Activated naive CD8-positive, alpha-beta T cell treated with anti-CD3 and anti-CD28 coated beads, Interleukin-2, amount 10 ng/mL, durations not matched to agents 7 days and 5 days (primary cell): Measurements from ENCODE around the gene RHBDF2. TPM values are rescaled to one million over a fixed set of nuclear protein-coding genes. Genes with fewer than 3 reads are reported as not detected.
A peak's percentile ranks its signal among the peaks of the same experiment; 100 is the strongest.

ENCODE experiments used
- ATAC-seq: fragments of 150-1000 bp; cut with Tn5 transposase; one replicate; pipeline ENCODE4 v1.10.0; 2021; ENCODE audit warnings: low read depth, moderate library complexity
- POLR2A ChIA-PET: fragments of 350-600 bp; sonication (Branson Sonifier 250); formaldehyde crosslinking; loops from one replicate; lab custom pipeline; 2021; ENCODE audit warnings: antibody characterized with exemption; lab: Charles Lee
- DNase-seq: peaks from one replicate; pipeline ENCODE4 v3.0.0; 2021
- H3K27ac Mint-ChIP-seq: one replicate; pipeline ENCODE4 v1.8.0; 2022; ENCODE audit warnings: mild to moderate bottlenecking, mixed read lengths
- H3K27me3 Mint-ChIP-seq: one replicate; pipeline ENCODE4 v1.8.0; 2022; ENCODE audit warnings: mild to moderate bottlenecking, moderate library complexity, mixed read lengths
- H3K36me3 Mint-ChIP-seq: one replicate; pipeline ENCODE4 v1.8.0; 2021; ENCODE audit warnings: mild to moderate bottlenecking, mixed read lengths
- H3K4me1 Mint-ChIP-seq: one replicate; pipeline ENCODE4 v1.8.0; 2021; ENCODE audit warnings: mixed read lengths
- H3K4me3 Mint-ChIP-seq: one replicate; pipeline ENCODE4 v1.8.0; 2022; ENCODE audit warnings: mild to moderate bottlenecking, moderate library complexity, mixed read lengths
- H3K9me3 Mint-ChIP-seq: one replicate; pipeline ENCODE4 v1.8.0; 2021; ENCODE audit warnings: mixed read lengths
- total RNA-seq, 2 experiments: library from RNA; stranded (reverse); gene quantifications; one replicate each; pipeline ENCODE4 v1.2.3, GENCODE V29; 2021

RHBDF2 gene
- total RNA-seq, 2 experiments from 2014 or later: 65.1 to 67.2 TPM

DNA sequence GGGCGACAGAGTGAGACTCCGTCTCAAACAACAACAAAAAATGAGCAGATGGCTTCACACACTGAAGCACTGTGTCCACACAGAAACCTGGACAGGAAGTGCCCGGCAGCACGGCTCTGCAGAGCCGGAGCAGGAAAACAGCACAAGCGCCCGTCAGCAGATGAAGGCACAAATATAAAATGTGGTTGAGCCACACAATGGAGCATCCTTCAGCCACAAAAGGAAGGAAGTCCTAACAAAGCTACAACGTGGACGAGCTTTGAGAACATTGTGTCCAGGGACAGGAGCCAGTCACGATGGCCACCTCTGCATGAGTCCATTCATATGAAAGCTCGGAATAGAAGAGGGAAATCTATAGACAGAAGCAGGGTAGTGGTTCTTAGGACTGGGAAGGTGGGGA, 15.7 kb downstream of the RHBDF2 start:
- H3K4me1 Mint-ChIP-seq: peaks cover 22% of the 10 kb centered on the region
- no peaks in the 10 kb centered on the region for H3K27me3 Mint-ChIP-seq
- ATAC-seq (no peak), DNase-seq (no peak)
- POLR2A ChIA-PET: interaction anchor here (0.6 kb wide), 1 partner anchor 19 kb away, joined by 3 read pairs; no protein-coding TSS in a partner anchor
- no peak overlapping the region for H3K4me3 Mint-ChIP-seq
- no peak overlapping the region for H3K27ac Mint-ChIP-seq
- peaks cover 23% of the 10 kb centered on the region for H3K36me3 Mint-ChIP-seq
- no peaks in the 10 kb centered on the region for H3K9me3 Mint-ChIP-seq

DNA sequence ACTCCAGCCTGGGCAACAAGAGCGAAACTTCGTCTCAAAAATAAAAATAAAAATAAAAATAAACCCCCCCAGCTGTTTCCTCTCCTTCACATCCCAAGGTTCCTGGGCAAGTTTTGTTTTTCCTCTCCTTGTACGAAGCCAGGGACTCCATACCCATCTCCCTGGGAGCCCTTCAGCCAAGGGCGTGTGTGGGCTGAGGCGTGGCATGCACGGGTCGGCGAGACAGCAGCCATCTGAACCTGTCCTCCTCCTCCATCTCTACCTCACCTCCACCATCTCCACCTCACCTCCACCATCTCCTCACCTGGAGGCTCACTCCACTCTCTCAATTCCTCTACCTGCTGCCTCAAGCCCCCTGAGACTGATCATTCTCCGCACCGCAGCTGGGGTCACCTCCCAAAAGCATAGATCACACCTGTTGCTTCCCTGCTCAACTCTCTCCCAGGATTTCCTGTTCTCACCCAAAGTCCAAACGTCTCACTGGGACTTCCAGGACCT, 16.9 kb downstream of the RHBDF2 start:
- Mint-ChIP-seq H3K36me3 (peaks cover 24% of the 10 kb centered on the region), H3K4me1 (peaks cover 24% of the 10 kb centered on the region), H3K27ac (peak overlapping the region; percentile 4), H3K4me3 (no peak overlapping the region), H3K27me3 (no peaks in the 10 kb centered on the region), H3K9me3 (no peaks in the 10 kb centered on the region)
- POLR2A ChIA-PET: no interaction called here
- DNase-seq (no peak), ATAC-seq (no peak)

DNA sequence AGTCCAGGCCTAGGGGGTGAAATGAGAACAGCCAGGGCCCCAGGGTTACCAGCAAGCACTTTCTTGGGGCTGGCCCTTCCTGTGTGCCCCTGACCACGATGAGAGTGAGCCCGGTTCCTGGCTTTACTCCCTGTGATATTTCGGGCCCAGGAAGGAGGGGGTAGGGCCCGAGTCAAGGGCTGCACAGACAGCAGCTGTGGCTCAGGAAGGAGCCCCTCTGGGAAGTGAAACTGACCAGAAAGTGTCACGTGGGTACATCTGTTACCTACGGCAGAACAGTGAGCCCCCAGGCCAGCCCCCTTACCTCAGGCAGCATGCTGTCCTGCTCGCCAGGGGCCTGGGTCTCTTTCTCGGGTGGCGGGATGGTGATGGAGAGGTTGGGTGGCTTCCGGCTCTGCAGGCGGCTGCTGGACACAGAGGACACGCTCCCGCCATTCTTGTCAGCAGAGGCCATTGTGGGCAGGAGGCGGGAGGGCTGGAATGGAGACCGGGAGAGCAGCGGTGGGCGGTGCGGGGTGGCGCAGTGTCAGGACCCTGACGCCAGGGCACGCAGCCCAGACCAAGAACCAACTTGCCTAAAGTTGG, 20.1 kb downstream of the RHBDF2 start:
- Mint-ChIP-seq H3K27me3 (no peaks in the 10 kb centered on the region), H3K36me3 (peaks cover 18% of the 10 kb centered on the region), H3K4me3 (peak overlapping the region; percentile 37), H3K4me1 (peaks cover 19% of the 10 kb centered on the region), H3K27ac (peak overlapping the region; percentile 82), H3K9me3 (no peaks in the 10 kb centered on the region)
- ATAC-seq (peak; percentile 69), DNase-seq (peak; percentile 47)
- POLR2A ChIA-PET: interaction anchor here (0.5 to 2.4 kb wide), 8 partner anchors 9 to 428 kb away, joined by 3 to 22 read pairs (median 4); partner anchors contain the start of gene RHBDF2

DNA sequence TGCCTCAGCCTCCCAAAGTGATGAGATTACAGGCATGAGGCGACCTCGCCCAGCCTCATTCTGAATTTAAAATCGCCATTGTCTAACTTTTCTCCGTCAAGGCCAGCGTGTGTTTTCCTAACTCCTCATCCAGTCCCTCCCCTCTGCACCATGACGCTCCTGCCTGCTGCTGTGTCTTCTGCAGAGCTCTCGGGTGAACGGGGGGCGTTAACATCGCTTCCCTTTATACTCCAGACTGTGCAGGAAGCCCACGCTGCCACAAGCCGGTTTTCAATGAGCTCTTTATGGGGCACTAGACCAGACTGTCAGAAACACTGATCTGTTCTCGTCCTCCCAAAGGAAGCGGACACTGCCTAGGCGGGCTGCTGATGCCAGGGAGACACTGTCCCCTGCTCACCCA, 20.6 kb downstream of the RHBDF2 start:
- POLR2A ChIA-PET: interaction anchor here (1.0 to 2.4 kb wide), 7 partner anchors 10 to 231 kb away, joined by 3 to 22 read pairs (median 3); partner anchors contain the start of gene RHBDF2
- Mint-ChIP-seq H3K36me3 (peaks cover 16% of the 10 kb centered on the region), H3K9me3 (no peaks in the 10 kb centered on the region), H3K4me1 (peaks cover 16% of the 10 kb centered on the region), H3K27ac (peak overlapping the region; percentile 82), H3K4me3 (peak overlapping the region; percentile 37), H3K27me3 (no peaks in the 10 kb centered on the region)
- DNase-seq (no peak), ATAC-seq (peak; percentile 83)

DNA sequence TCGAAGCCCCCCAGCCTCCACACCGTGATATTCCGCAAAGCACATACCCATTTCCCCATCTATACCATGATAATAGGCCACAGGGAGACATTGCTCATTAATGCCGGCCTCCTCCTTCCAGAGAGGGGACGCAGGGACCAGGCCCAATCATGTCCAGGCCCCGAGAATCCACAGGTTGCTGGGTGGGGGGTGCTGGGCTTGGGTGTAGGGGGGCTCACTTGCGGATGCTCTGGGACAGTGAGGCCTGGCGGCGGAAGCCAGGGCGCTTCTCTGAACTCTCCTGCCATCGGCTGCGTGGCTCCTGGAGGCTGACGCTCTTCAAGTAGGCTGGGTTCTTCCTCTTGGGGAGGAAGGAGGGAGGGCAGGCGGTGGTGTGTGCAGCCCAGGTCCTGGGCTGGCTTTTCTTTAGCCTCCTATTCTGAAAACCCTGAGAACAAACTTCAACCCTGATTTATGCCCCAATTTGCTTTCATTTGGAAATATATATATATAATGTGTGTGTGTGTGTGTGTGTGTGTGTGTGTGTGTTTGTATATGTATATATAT, 21.6 kb downstream of the RHBDF2 start:
- no peak for ATAC-seq
- POLR2A ChIA-PET: interaction anchor here (1.0 to 2.4 kb wide), 5 partner anchors 11 to 232 kb away, joined by 3 to 22 read pairs (median 6); partner anchors contain the start of gene RHBDF2
- no peak for DNase-seq
- peaks cover 15% of the 10 kb centered on the region for H3K4me1 Mint-ChIP-seq
- peaks cover 13% of the 10 kb centered on the region for H3K36me3 Mint-ChIP-seq
- H3K4me3 Mint-ChIP-seq: no peak overlapping the region
- no peak overlapping the region for H3K27ac Mint-ChIP-seq
- H3K27me3 Mint-ChIP-seq: no peaks in the 10 kb centered on the region
- no peaks in the 10 kb centered on the region for H3K9me3 Mint-ChIP-seq

DNA sequence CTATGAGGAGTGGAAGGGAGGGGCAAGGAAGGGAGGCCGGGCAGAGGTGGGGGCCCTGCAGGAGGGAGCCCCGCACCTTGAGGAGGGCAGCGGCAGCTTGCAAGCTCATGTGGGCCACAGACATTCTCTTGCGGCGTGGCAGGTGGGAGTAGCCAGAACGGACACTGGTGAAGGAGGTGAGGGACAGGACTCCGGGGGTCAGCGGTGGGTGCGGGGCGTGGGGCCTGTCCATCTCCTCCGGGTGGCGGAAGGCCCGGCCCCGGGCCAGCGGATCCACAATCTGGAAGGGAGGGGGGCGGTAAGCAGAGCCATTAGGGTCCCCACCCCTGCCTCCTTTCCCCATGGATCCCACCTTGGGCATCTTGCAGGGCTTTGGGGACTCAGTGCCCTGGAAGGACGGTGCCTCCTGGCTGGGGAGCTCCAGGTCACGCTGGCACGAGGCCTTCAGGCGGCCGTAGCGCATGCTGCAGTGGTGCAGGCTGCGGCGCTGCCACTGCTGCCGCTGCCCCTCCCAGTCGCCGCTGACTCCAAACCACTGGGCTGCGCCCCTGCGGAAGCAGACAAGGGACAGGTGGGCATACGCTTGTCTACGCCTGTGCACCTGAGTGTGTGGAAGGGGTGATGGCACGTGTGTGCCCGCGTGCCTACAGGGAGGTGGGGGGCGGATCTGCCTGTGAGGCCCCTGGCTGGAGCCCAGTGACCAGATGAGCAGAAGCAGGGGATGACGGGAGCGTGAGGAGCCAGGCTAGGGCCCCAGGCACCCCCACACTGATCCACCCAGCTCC, 22.3 kb downstream of the RHBDF2 start:
- no peak for ATAC-seq
- Mint-ChIP-seq H3K27ac (no peak overlapping the region), H3K9me3 (no peaks in the 10 kb centered on the region), H3K27me3 (no peaks in the 10 kb centered on the region), H3K4me3 (no peak overlapping the region), H3K4me1 (peaks cover 15% of the 10 kb centered on the region), H3K36me3 (peaks cover 9% of the 10 kb centered on the region)
- POLR2A ChIA-PET: no interaction called here
- no peak for DNase-seq

DNA sequence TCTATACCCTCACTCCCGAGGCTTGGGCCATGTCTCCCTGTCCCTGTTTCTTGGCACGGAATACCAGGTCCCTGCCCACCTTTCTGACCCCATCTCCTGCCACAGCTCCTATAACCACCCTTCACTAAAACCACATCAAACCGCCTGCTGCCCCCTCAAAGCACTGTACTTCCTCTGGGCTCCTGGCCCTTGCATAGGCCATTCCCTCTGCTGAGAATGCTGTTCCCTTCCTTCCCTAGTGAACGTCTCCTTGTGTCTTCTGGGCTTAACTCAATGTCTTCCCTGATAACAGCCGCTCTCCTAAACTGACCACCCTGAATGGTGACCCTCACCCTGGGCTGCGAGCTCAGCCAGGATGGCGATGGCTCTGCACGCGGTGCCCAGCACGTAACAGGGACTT, 23.1 kb downstream of the RHBDF2 start:
- peaks cover 15% of the 10 kb centered on the region for H3K4me1 Mint-ChIP-seq

DNA sequence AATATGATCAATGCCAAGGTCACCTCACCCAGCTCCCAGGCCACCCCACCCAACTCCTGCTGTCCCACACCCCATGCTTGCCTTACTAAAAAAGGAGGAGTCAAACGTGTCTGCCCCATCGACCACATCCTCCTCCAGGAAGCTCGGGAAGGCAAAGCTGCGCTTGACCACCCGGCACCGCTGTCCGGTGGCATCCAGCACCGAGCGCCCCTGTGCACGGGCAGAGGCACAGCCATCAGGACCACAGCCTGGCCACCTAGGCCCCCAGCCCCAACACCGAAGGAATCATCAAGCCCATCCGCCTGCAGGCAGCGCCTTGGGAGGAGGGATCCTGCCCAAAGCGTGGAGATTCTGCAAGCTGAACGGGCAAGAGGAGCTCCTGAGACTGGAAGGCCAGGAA, 23.6 kb downstream of the RHBDF2 start:
- peaks cover 11% of the 10 kb centered on the region for H3K36me3 Mint-ChIP-seq
- H3K4me3 Mint-ChIP-seq: no peak overlapping the region
- POLR2A ChIA-PET: interaction anchor here (1.0 kb wide), 1 partner anchor 15 kb away, joined by 4 read pairs; no protein-coding TSS in a partner anchor
- no peak overlapping the region for H3K27ac Mint-ChIP-seq
- ATAC-seq: no peak
- no peak for DNase-seq
- H3K4me1 Mint-ChIP-seq: peaks cover 14% of the 10 kb centered on the region
- H3K9me3 Mint-ChIP-seq: no peaks in the 10 kb centered on the region
- H3K27me3 Mint-ChIP-seq: no peaks in the 10 kb centered on the region

More for the DNA sequence above, 23.1 kb downstream of the RHBDF2 start:
- POLR2A ChIA-PET: interaction anchor here (1.0 kb wide), 1 partner anchor 15 kb away, joined by 4 read pairs; no protein-coding TSS in a partner anchor
- Mint-ChIP-seq H3K9me3 (no peaks in the 10 kb centered on the region), H3K4me3 (no peak overlapping the region), H3K36me3 (peaks cover 9% of the 10 kb centered on the region), H3K27me3 (no peaks in the 10 kb centered on the region), H3K27ac (no peak overlapping the region)
- no peak for DNase-seq
- no peak for ATAC-seq

DNA sequence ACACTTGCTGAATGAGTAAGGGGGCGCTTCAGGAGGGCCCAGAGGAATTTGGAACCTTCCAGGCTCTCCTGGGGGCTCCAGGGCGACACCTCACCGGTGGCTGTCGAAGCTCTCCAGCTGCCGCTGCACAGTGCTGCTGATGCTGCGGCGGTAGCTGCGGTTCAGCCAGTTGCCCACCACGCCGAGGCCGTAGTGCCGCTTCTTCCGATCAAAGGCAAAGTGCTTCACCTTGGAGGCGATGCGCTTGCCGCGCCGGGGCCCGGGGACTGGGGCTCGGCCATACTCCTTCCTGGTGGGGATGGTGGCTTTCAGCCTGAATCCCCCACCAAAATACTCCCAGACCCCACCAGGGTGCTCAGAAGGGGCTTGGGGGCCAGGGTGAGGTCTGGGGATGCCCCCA, 24.5 kb downstream of the RHBDF2 start:
- POLR2A ChIA-PET: interaction anchor here (1.5 kb wide), 1 partner anchor 14 kb away, joined by 6 read pairs; no protein-coding TSS in a partner anchor
- H3K27me3 Mint-ChIP-seq: no peaks in the 10 kb centered on the region
- ATAC-seq: no peak
- H3K27ac Mint-ChIP-seq: no peak overlapping the region
- H3K9me3 Mint-ChIP-seq: no peaks in the 10 kb centered on the region
- DNase-seq: no peak
- no peak overlapping the region for H3K4me3 Mint-ChIP-seq
- H3K4me1 Mint-ChIP-seq: peaks cover 9% of the 10 kb centered on the region
- peaks cover 8% of the 10 kb centered on the region for H3K36me3 Mint-ChIP-seq

DNA sequence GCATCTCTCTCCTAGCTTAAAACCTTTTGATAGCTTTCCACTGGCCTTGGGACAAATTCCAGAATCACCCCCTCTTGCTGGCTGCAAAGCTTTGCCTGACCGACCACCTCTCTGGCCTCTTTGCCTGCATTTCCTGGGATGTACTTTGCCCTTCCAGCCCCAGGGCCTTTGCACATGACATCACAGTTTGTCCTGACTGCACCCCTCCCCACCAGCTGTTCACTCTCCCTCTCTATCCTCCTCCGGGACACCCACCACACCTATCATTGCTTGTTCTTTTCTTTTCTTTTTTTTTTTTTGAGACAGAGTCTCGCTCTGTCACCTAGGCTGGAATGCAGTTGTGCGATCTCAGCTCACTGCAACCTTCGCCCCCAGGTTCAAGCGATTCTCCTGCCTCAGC, 25.9 kb downstream of the RHBDF2 start:
- H3K4me3 Mint-ChIP-seq: no peak overlapping the region
- no peak for DNase-seq
- no peaks in the 10 kb centered on the region for H3K27me3 Mint-ChIP-seq
- ATAC-seq: no peak
- H3K27ac Mint-ChIP-seq: no peak overlapping the region
- POLR2A ChIA-PET: interaction anchor here (0.9 to 1.3 kb wide), 4 partner anchors 13 to 40 kb away, joined by 3 to 4 read pairs (median 4); partner anchors contain the start of gene RHBDF2
- H3K36me3 Mint-ChIP-seq: peaks cover 10% of the 10 kb centered on the region
- no peaks in the 10 kb centered on the region for H3K4me1 Mint-ChIP-seq
- no peaks in the 10 kb centered on the region for H3K9me3 Mint-ChIP-seq

DNA sequence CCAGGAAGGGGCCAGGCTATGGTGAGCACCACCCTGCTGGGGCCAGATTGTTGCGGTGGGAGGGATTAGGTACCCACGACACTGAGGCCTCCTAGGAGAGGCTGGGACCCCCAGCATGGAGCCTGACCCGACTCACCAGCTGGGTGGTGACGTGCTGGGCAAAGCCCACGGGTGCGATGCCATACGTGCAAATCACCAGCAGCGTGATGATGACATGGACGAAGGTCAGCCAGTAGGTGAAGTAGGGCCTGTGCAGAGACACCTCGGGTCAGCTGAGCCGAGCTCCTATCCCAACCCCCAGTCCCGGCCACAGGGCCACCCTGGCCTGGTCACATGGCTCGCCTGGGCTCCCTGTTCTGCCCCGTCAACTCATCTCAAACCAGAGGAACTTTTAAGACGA, 26.3 kb downstream of the RHBDF2 start:
- POLR2A ChIA-PET: interaction anchor here (0.9 to 1.3 kb wide), 4 partner anchors 14 to 40 kb away, joined by 3 to 4 read pairs (median 4); partner anchors contain the start of gene RHBDF2
- peaks cover 10% of the 10 kb centered on the region for H3K36me3 Mint-ChIP-seq
- H3K4me3 Mint-ChIP-seq: no peak overlapping the region
- no peaks in the 10 kb centered on the region for H3K4me1 Mint-ChIP-seq
- H3K27ac Mint-ChIP-seq: no peak overlapping the region
- no peaks in the 10 kb centered on the region for H3K27me3 Mint-ChIP-seq
- ATAC-seq (no peak), DNase-seq (no peak)
- H3K9me3 Mint-ChIP-seq: no peaks in the 10 kb centered on the region

DNA sequence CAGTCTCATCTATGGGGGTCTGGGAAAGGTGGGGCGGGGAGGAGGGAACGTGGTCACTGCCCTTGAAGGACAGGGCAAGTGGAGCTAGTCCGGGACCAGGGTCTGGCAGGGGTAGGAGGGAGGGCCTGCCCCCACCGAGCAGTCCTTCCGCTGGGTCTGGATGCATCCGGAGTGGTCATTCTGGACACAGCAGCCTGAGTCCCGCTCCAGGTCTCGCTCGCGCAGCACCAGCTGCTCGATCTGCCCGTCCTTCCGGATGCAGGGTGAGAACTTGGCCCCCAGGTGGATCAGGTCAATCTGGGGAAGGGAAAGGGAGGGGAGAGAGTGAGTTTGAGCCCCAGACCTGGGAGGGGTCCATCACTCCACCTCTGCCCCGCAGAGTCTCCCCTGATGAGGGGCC, 27.0 kb downstream of the RHBDF2 start:
- no peaks in the 10 kb centered on the region for H3K27me3 Mint-ChIP-seq
- H3K36me3 Mint-ChIP-seq: peaks cover 10% of the 10 kb centered on the region
- no peak overlapping the region for H3K4me3 Mint-ChIP-seq
- H3K4me1 Mint-ChIP-seq: no peaks in the 10 kb centered on the region
- DNase-seq: no peak
- POLR2A ChIA-PET: no interaction called here
- ATAC-seq: no peak
- H3K27ac Mint-ChIP-seq: no peak overlapping the region
- no peaks in the 10 kb centered on the region for H3K9me3 Mint-ChIP-seq

DNA sequence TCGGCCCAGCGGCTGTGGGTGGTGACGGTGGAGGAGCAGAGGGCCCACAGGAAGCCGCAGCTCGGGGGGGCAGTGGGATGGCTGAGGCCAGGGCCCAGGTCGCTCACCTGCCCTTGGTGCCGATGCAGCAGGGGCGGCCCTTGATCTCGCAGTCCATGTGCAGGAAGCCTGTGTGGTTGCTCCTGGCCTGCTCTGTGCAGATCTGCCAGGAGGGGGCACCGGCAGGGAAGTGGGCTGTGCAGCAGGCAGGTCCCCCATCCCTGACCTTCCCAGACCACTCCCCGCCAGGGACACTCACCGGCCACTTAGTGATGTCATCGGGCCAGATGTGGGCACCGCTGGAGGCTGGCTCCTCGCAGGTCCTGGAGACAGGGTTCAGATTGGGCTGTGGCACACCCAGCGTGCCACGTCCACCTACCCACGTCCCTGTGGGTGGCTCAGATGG, 27.7 kb downstream of the RHBDF2 start:
- Mint-ChIP-seq H3K27me3 (no peaks in the 10 kb centered on the region), H3K4me3 (no peak overlapping the region), H3K27ac (no peak overlapping the region), H3K4me1 (no peaks in the 10 kb centered on the region), H3K9me3 (no peaks in the 10 kb centered on the region), H3K36me3 (peaks cover 10% of the 10 kb centered on the region)
- DNase-seq: no peak
- peak; percentile 38 for ATAC-seq
- POLR2A ChIA-PET: no interaction called here
